CD4-positive, alpha-beta T cell treated with Interleukin-15 for 4 hours (primary cell): ENCODE measurements around the gene SCAP.
A peak's percentile ranks its signal among the peaks of the same experiment; 100 is the strongest.
"Not testable (repeated sequence)": the region's sequence is repeated elsewhere in the genome, so short reads cannot be mapped to it uniquely, and the experiment has no call there.

Experiments
- DNase-seq: peaks from one replicate; pipeline ENCODE4 v3.0.0-alpha.2; 2020; ENCODE audit warnings: low spot score

Gene SCAP

GRCh38 chr3:47480267-47480666 is 4.5 kb upstream of the SCAP start:
- not testable (repeated sequence) for DNase-seq

GRCh38 chr3:47479826-47480160 is 4.1 kb upstream of the SCAP start:
- no peak for DNase-seq

- DNase-seq: no peak
Measured at GRCh38 chr3:47478022-47478421, 2.3 kb upstream of the SCAP start.

GRCh38 chr3:47476644-47477199 is 981 bp upstream of the SCAP start:
- no peak for DNase-seq

- DNase-seq: no peak
Measured at GRCh38 chr3:47476330-47476626, 537 bp upstream of the SCAP start.

- peak; percentile 2 for DNase-seq
Measured at GRCh38 chr3:47475029-47475569, 642 bp downstream of the SCAP start.

- DNase-seq: no peak
Measured at GRCh38 chr3:47473391-47473790, 2.4 kb downstream of the SCAP start.

GRCh38 chr3:47469616-47470015 is 6.1 kb downstream of the SCAP start:
- no peak for DNase-seq

GRCh38 chr3:47468315-47468714 is 7.4 kb downstream of the SCAP start:
- DNase-seq: not testable (repeated sequence)

- DNase-seq: no peak
Measured at GRCh38 chr3:47464588-47464987, 11.2 kb downstream of the SCAP start.

GRCh38 chr3:47459534-47460085 is 16.1 kb downstream of the SCAP start:
- not testable (repeated sequence) for DNase-seq

- DNase-seq: no peak
Measured at GRCh38 chr3:47456984-47457383, 18.8 kb downstream of the SCAP start.

GRCh38 chr3:47455806-47456452 is 19.8 kb downstream of the SCAP start:
- no peak for DNase-seq

GRCh38 chr3:47452453-47453215 is 23.1 kb downstream of the SCAP start:
- DNase-seq: no peak

GRCh38 chr3:47444103-47444502 is 31.6 kb downstream of the SCAP start:
- no peak for DNase-seq

- DNase-seq: no peak
Measured at GRCh38 chr3:47443611-47443995, 32.1 kb downstream of the SCAP start.

- no peak for DNase-seq
Measured at GRCh38 chr3:47441796-47442551, 33.8 kb downstream of the SCAP start.

- DNase-seq: no peak
Measured at GRCh38 chr3:47440131-47440530, 35.6 kb downstream of the SCAP start.

- no peak for DNase-seq
Measured at GRCh38 chr3:47436180-47436579, 39.6 kb downstream of the SCAP start.

GRCh38 chr3:47434849-47435248 is 40.9 kb downstream of the SCAP start:
- DNase-seq: no peak

- DNase-seq: no peak
Measured at GRCh38 chr3:47433796-47434195, 41.9 kb downstream of the SCAP start.

- no peak for DNase-seq
Measured at GRCh38 chr3:47432673-47433072, 43.1 kb downstream of the SCAP start.
